NB4 (cell line): ENCODE results near the gene GRAMD2A.

Experiments used
- MYC ChIP-seq: IDR thresholded peaks from 2 replicates; pipeline ENCODE4 v1.6.1; 2011; ENCODE audit warnings: low read depth, low read length
- POLR2A ChIP-seq: IDR thresholded peaks from 2 replicates; pipeline ENCODE4 v1.6.1; 2011; ENCODE audit warnings: mild to moderate bottlenecking; ENCODE audit not compliant: insufficient read length; ENCODE audit errors: extremely low read depth
- TF ChIP-seq, protein P1 (sequence below): IDR thresholded peaks from one replicate; pipeline ENCODE4 v1.5.1; 2012; ENCODE audit warnings: low read depth, low read length
- TF ChIP-seq, protein P2 (sequence below): IDR thresholded peaks from 2 replicates; pipeline ENCODE4 v1.6.1; 2011; ENCODE audit warnings: low read depth, low read length

GRCh38 chr15:72162569-72162968 lies 35.0 kb downstream of the GRAMD2A start:
- TF ChIP-seq, protein P1, sequence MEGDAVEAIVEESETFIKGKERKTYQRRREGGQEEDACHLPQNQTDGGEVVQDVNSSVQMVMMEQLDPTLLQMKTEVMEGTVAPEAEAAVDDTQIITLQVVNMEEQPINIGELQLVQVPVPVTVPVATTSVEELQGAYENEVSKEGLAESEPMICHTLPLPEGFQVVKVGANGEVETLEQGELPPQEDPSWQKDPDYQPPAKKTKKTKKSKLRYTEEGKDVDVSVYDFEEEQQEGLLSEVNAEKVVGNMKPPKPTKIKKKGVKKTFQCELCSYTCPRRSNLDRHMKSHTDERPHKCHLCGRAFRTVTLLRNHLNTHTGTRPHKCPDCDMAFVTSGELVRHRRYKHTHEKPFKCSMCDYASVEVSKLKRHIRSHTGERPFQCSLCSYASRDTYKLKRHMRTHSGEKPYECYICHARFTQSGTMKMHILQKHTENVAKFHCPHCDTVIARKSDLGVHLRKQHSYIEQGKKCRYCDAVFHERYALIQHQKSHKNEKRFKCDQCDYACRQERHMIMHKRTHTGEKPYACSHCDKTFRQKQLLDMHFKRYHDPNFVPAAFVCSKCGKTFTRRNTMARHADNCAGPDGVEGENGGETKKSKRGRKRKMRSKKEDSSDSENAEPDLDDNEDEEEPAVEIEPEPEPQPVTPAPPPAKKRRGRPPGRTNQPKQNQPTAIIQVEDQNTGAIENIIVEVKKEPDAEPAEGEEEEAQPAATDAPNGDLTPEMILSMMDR, result no peak
- TF ChIP-seq, protein P2, sequence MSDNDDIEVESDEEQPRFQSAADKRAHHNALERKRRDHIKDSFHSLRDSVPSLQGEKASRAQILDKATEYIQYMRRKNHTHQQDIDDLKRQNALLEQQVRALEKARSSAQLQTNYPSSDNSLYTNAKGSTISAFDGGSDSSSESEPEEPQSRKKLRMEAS, result no peak
- TF ChIP-seq POLR2A (no peak), MYC (no peak)
